Neural progenitor cell (in vitro differentiated cells): ENCODE measurements around the gene ODC1. TPM values are rescaled to one million over a fixed set of nuclear protein-coding genes. Genes with fewer than 3 reads are reported as not detected.

Experiments
- DNase-seq: peaks from one replicate; pipeline ENCODE4 v3.0.0-alpha.2; 2016; ENCODE audit warnings: low spot score
- H2AFZ ChIP-seq: fragments of 200-600 bp; sonication (generic); replicated peaks from 2 replicates; pipeline ENCODE4 v1.6.1; 2016; ENCODE audit warnings: antibody characterized with exemption
- H3F3A ChIP-seq: fragments of 200-600 bp; sonication (generic); 2 replicates; pipeline ENCODE4 v1.6.1; 2016; ENCODE audit warnings: antibody characterized with exemption, low read depth
- H3K27ac ChIP-seq: fragments of 200-600 bp; sonication (generic); 2 replicates; pipeline ENCODE4 v1.5.1; 2016; ENCODE audit warnings: mild to moderate bottlenecking
- H3K27me3 ChIP-seq: fragments of 200-600 bp; sonication (generic); 2 replicates; pipeline ENCODE4 v1.6.1; 2016; ENCODE audit warnings: mild to moderate bottlenecking, moderate library complexity
- H3K36me3 ChIP-seq: fragments of 200-600 bp; sonication (generic); 2 replicates; pipeline ENCODE4 v1.5.1; 2016
- H3K4me1 ChIP-seq: fragments of 200-600 bp; sonication (generic); 2 replicates; pipeline ENCODE4 v1.6.1; 2016; ENCODE audit warnings: mixed run types
- H3K4me2 ChIP-seq: fragments of 200-600 bp; sonication (generic); 2 replicates; pipeline ENCODE4 v1.6.1; 2016
- H3K4me3 ChIP-seq: fragments of 200-600 bp; sonication (generic); 2 replicates; pipeline ENCODE4 v1.5.1; 2016
- H3K79me2 ChIP-seq: fragments of 200-600 bp; sonication (generic); 2 replicates; pipeline ENCODE4 v1.6.1; 2016; ENCODE audit warnings: low read depth
- H3K9ac ChIP-seq: fragments of 200-600 bp; sonication (generic); 2 replicates; pipeline ENCODE4 v1.6.1; 2016
- H3K9me3 ChIP-seq: fragments of 200-600 bp; sonication (generic); 2 replicates; pipeline ENCODE4 v1.5.1; 2016; ENCODE audit warnings: low read depth
- H4K20me1 ChIP-seq: fragments of 200-600 bp; sonication (generic); 2 replicates; pipeline ENCODE4 v1.6.1; 2016; ENCODE audit warnings: low read depth
- H3K27ac Mint-ChIP-seq: 3 replicates; pipeline ENCODE4 v1.8.0; 2021; ENCODE audit warnings: mixed read lengths
- H3K27me3 Mint-ChIP-seq: 2 replicates; pipeline ENCODE4 v1.8.0; 2022; ENCODE audit warnings: low read depth, mild to moderate bottlenecking, inconsistent platforms, moderate library complexity, mixed read lengths; ENCODE audit not compliant: insufficient read depth
- H3K36me3 Mint-ChIP-seq: 3 replicates; pipeline ENCODE4 v1.8.0; 2021; ENCODE audit warnings: mixed read lengths
- H3K4me1 Mint-ChIP-seq: 3 replicates; pipeline ENCODE4 v1.8.0; 2021; ENCODE audit warnings: mixed read lengths
- H3K4me3 Mint-ChIP-seq: 3 replicates; pipeline ENCODE4 v1.8.0; 2021; ENCODE audit warnings: mild to moderate bottlenecking, moderate library complexity, mixed read lengths
- H3K9me3 Mint-ChIP-seq: 3 replicates; pipeline ENCODE4 v1.8.0; 2020; ENCODE audit warnings: mixed read lengths
- EZH2 ChIP-seq: fragments of 200-600 bp; sonication (generic); IDR thresholded peaks from 2 replicates; pipeline ENCODE4 v1.6.1; 2017; ENCODE audit warnings: antibody characterized with exemption, mild to moderate bottlenecking, moderate library complexity
- EZH2phosphoT487 ChIP-seq: fragments of 200-600 bp; sonication (generic); IDR thresholded peaks from 2 replicates; pipeline ENCODE4 v1.6.1; 2017; ENCODE audit warnings: antibody characterized with exemption
- total RNA-seq: library from RNA; depleted of rRNA; stranded (reverse); fragments of >200 nt; gene quantifications from 2 replicates; pipeline ENCODE4 v1.2.3, GENCODE V29; 2015; ENCODE audit warnings: low replicate concordance
- TF ChIP-seq, protein P1 (sequence below): fragments of 200-600 bp; sonication (generic); IDR thresholded peaks from 2 replicates; pipeline ENCODE4 v1.5.1; 2017; ENCODE audit warnings: antibody characterized with exemption, mild to moderate bottlenecking

Gene ODC1
- total RNA-seq, 1 donor from 2014 or later = 437 TPM

DNA sequence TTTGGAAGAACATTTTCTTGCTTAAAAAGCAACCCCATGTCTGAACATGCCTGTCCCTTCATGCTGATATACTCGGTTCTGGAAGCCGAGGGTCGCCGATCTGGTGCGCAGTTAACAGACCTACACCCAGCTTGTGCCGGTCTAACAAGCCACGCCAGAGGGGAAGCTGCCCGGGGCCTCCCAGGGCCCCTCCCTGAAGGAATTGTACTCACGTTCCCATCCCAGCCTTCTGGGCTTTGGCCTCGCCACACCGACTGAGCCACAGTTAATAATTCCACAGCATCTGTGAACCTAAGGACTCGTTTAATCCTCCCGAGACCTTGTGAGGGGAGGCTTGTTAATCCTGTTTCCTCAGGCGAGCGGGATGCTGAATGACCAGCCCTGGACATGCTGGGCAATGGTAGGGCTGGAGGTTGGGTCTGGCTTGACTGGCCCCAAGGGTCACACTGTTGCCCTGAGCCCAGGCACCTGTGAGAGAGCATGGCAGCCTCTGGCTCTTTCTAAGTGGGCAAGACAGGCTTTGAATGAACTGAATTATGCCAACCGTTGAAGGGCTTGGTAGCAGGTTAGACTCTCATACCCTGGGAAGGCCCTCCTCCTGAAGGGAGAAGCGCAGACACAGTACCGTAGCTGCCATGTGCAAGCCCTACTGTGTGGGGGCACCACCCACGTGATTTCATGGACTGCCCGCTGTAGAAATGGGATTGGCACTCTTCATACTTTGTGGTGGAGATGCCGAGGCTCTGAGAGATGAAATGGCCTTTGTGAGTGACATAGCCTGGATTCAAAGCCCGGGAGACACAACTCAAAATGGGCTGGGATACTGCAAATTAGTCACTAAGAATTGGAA lies 27.9 kb upstream of the ODC1 start:
- DNase-seq = peak; percentile 45
- Mint-ChIP-seq H3K4me1 (peaks cover 36% of the 10 kb centered on the region), H3K9me3 (no peaks in the 10 kb centered on the region), H3K27ac (peak overlapping the region; percentile 76), H3K36me3 (no peaks in the 10 kb centered on the region), H3K4me3 (no peak overlapping the region), H3K27me3 (peaks cover 2% of the 10 kb centered on the region)
- Histone ChIP-seq H4K20me1 (no peaks in the 10 kb centered on the region), H3K36me3 (no peaks in the 10 kb centered on the region), H2AFZ (no peak overlapping the region), H3K27me3 (no peaks in the 10 kb centered on the region), H3K4me1 (peaks cover 14% of the 10 kb centered on the region), H3K79me2 (no peaks in the 10 kb centered on the region), H3K4me2 (no peak overlapping the region), H3K4me3 (no peak overlapping the region), H3F3A (no peaks in the 10 kb centered on the region), H3K9ac (no peak overlapping the region), H3K9me3 (no peaks in the 10 kb centered on the region), H3K27ac (no peak overlapping the region)
- TF ChIP-seq EZH2phosphoT487 (no peak), EZH2 (no peak)
- TF ChIP-seq, protein P1, sequence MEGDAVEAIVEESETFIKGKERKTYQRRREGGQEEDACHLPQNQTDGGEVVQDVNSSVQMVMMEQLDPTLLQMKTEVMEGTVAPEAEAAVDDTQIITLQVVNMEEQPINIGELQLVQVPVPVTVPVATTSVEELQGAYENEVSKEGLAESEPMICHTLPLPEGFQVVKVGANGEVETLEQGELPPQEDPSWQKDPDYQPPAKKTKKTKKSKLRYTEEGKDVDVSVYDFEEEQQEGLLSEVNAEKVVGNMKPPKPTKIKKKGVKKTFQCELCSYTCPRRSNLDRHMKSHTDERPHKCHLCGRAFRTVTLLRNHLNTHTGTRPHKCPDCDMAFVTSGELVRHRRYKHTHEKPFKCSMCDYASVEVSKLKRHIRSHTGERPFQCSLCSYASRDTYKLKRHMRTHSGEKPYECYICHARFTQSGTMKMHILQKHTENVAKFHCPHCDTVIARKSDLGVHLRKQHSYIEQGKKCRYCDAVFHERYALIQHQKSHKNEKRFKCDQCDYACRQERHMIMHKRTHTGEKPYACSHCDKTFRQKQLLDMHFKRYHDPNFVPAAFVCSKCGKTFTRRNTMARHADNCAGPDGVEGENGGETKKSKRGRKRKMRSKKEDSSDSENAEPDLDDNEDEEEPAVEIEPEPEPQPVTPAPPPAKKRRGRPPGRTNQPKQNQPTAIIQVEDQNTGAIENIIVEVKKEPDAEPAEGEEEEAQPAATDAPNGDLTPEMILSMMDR = no peak

DNA sequence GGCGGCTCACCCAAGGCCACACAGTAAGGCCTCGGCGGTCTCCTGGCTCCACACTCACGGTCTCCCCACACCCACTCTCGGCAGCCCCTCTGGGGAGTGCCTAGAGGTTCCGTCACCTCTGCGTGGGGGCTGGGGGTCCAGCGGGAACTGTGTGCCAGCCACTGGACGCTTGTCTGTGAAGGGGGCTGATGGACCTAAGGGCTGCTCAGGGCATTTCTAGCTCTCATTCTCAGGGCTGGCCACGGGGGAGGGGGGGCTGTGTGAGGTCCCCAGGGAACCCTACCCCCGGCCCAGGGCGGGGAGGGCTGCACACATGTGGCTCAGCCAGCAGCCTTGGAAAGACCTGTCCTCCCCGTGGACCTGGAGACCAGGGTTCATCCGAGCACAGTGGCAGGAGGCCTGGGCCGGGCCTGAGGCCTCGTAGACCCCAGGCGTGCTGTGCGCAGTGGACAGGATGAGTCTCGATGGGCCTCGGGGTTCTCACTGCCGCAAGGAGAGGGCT lies 27.1 kb upstream of the ODC1 start:
- H3K4me2 ChIP-seq = no peak overlapping the region
- no peak overlapping the region for H3K4me3 Mint-ChIP-seq

DNA sequence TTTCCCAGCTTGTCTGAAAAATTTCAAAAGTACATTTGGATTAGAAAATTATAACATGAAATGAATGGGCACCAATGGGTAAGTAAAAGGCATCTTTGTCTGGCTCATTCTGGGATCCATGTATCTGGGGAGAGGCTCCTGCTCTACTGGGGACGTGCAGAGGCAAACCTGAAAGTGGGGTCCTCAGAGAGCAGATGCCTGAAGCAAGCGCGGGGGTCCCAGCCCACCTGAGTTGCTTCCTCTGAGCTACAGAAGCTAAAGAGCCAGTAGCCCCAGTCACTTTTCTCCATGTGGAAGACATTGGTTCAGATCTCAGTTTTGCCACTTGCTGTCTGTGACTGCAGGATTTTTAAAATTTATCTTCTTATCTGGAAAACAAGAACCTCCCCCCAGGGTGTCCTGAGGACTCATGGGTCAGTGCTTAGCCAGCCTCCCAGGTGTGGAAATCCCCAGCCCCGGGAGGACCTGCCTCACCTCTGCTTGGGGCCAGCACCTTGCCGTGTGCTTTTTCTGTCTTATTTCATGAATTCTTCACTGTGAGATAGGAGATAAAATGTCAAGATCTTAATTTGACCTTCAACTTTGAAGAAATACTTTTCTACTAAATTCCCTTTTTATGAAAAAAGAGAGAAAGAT lies 25.1 kb upstream of the ODC1 start:
- DNase-seq = no peak
- H3K4me1 Mint-ChIP-seq = peaks cover 35% of the 10 kb centered on the region
- no peaks in the 10 kb centered on the region for H3K27me3 ChIP-seq
- H3K36me3 ChIP-seq = no peaks in the 10 kb centered on the region
- no peaks in the 10 kb centered on the region for H3K9me3 ChIP-seq
- no peak overlapping the region for H3K9ac ChIP-seq
- no peak overlapping the region for H3K27ac ChIP-seq
- H3K27ac Mint-ChIP-seq = no peak overlapping the region
- no peaks in the 10 kb centered on the region for H4K20me1 ChIP-seq
- no peak overlapping the region for H3K4me3 ChIP-seq
- no peaks in the 10 kb centered on the region for H3F3A ChIP-seq
- H3K27me3 Mint-ChIP-seq = peaks cover 7% of the 10 kb centered on the region
- H3K4me1 ChIP-seq = peaks cover 10% of the 10 kb centered on the region
- H3K4me2 ChIP-seq = no peak overlapping the region
- H3K4me3 Mint-ChIP-seq = no peak overlapping the region
- H3K36me3 Mint-ChIP-seq = no peaks in the 10 kb centered on the region
- no peaks in the 10 kb centered on the region for H3K79me2 ChIP-seq
- no peak for TF ChIP-seq EZH2
- TF ChIP-seq EZH2phosphoT487 = no peak
- TF ChIP-seq, protein P1 = no peak
- H3K9me3 Mint-ChIP-seq = no peaks in the 10 kb centered on the region
- H2AFZ ChIP-seq = no peak overlapping the region

More for the DNA sequence above, 27.1 kb upstream of the ODC1 start:
- DNase-seq = no peak
- no peak overlapping the region for H3K27ac Mint-ChIP-seq
- peaks cover 6% of the 10 kb centered on the region for H3K27me3 Mint-ChIP-seq
- H3K36me3 ChIP-seq = no peaks in the 10 kb centered on the region
- no peak overlapping the region for H3K27ac ChIP-seq
- H3K36me3 Mint-ChIP-seq = no peaks in the 10 kb centered on the region
- no peak overlapping the region for H2AFZ ChIP-seq
- no peak overlapping the region for H3K4me3 ChIP-seq
- H3K9me3 Mint-ChIP-seq = no peaks in the 10 kb centered on the region
- no peaks in the 10 kb centered on the region for H3K27me3 ChIP-seq
- no peak for TF ChIP-seq EZH2
- no peak for TF ChIP-seq EZH2phosphoT487
- TF ChIP-seq, protein P1 = no peak
- H3K4me1 ChIP-seq = peaks cover 14% of the 10 kb centered on the region
- H4K20me1 ChIP-seq = no peaks in the 10 kb centered on the region
- no peaks in the 10 kb centered on the region for H3F3A ChIP-seq
- H3K9ac ChIP-seq = no peak overlapping the region
- no peaks in the 10 kb centered on the region for H3K79me2 ChIP-seq
- peaks cover 39% of the 10 kb centered on the region for H3K4me1 Mint-ChIP-seq
- H3K9me3 ChIP-seq = no peaks in the 10 kb centered on the region
